ENCODE data around the gene SPACA4. TPM values are rescaled to one million over a fixed set of nuclear protein-coding genes. Genes with fewer than 3 reads are reported as not detected.

The SPACA4 gene
- total and polyA plus RNA-seq, 10 of the 15 experiments (the other 5 are each of a cell fraction or from before 2014, with no cell fraction given) = not detected

DNA sequence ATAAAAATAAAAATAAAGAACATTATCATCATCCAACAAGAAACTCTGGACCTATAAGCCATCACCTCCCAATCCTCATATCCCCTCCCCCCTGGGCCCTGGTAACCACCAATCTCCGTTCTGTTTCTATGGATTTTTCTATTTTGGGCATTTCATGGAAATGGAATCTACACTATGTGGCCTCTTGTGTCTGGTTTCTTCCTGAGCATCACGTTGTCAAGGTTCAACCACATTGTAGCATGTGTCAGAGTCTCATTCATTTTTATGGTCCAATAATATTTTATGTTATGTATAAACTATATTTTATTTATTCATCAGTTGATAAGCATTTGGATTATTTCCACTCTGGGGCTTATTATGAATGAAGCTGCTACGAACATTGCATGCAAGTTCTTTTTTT, 27.7 kb upstream of the SPACA4 start (continued):
- TF ChIP-seq NFYA (IDR thresholded peaks at IDR 0.05; ENCODE audit: borderline replicate concordance, low read depth, low read length) (no peak), RBBP5 (conservative IDR thresholded peaks at IDR 0.05) (no peak)
- TF ChIP-seq, protein P1, sequence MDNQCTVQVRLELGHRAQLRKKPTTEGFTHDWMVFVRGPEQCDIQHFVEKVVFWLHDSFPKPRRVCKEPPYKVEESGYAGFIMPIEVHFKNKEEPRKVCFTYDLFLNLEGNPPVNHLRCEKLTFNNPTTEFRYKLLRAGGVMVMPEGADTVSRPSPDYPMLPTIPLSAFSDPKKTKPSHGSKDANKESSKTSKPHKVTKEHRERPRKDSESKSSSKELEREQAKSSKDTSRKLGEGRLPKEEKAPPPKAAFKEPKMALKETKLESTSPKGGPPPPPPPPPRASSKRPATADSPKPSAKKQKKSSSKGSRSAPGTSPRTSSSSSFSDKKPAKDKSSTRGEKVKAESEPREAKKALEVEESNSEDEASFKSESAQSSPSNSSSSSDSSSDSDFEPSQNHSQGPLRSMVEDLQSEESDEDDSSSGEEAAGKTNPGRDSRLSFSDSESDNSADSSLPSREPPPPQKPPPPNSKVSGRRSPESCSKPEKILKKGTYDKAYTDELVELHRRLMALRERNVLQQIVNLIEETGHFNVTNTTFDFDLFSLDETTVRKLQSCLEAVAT (IDR thresholded peaks at IDR 0.05) = no peak

- intact Hi-C loops (cut with micrococcal nuclease; ENCODE audit: unreplicated experiment) (no loop called here), in situ Hi-C loops (cut with MboI) (loop anchor here (5.0 kb wide), 1 partner anchor 75 kb away; no protein-coding TSS in a partner anchor)
- Histone ChIP-seq H2AFZ (ENCODE audit: control insufficient read depth, low read depth, low read length) (no peak overlapping the region), H3K4me1 (ENCODE audit: control insufficient read depth, insufficient read depth, low read length) (peaks cover 4% of the 10 kb centered on the region), H4K20me1 (ENCODE audit: control insufficient read depth, insufficient read depth) (no peaks in the 10 kb centered on the region), H3K27ac (ENCODE audit: control insufficient read depth, insufficient read depth) (no peak overlapping the region), H3K36me3 (ENCODE audit: control insufficient read depth in 2 of 2, insufficient read depth in 2 of 2, low read length in 1 of 2) (no peaks in the 10 kb centered on the region), H3K4me2 (ENCODE audit: control insufficient read depth, insufficient read depth) (no peak overlapping the region), H3K79me2 (ENCODE audit: control insufficient read depth, insufficient read depth, low read length) (no peaks in the 10 kb centered on the region), H3K9ac (ENCODE audit: control insufficient read depth, insufficient read depth, low read length) (no peak overlapping the region), H3K9me3 (replicated peaks; ENCODE audit: control insufficient read depth, insufficient read depth, low read length) (no peaks in the 10 kb centered on the region), H3K27me3 (replicated peaks in 1 of 2; ENCODE audit: control insufficient read depth in 2 of 2, insufficient read depth in 2 of 2, low read length in 1 of 2) (no peaks in the 10 kb centered on the region), H3K4me3 (no peak overlapping the region)
- 50% methylated on average over 2 of the region's 2 CpGs for WGBS (ENCODE audit: insufficient coverage, insufficient replicate concordance, low lambda C conversion rate, missing lambda C conversion rate)
- no TSS peak for BruUV-seq (replicated peaks)
- no peak for FAIRE-seq
- no peak for DNase-seq (ENCODE audit: low read depth, low spot score)
- RAD21 ChIA-PET (ENCODE audit: unreplicated experiment) = interaction anchor here (1.1 kb wide), 1 partner anchor 27 kb away, joined by 3 read pairs; no protein-coding TSS in a partner anchor
- SMC1A ChIA-PET (ENCODE audit: uncharacterized antibody, unreplicated experiment) = interaction anchor here (1.3 kb wide), 1 partner anchor 26 kb away, joined by 4 read pairs; no protein-coding TSS in a partner anchor
- TF ChIP-seq POLR2AphosphoS2 (IDR thresholded peaks at IDR 0.05; ENCODE audit: low read depth, low read length) = no peak
- TF ChIP-seq, protein P2, sequence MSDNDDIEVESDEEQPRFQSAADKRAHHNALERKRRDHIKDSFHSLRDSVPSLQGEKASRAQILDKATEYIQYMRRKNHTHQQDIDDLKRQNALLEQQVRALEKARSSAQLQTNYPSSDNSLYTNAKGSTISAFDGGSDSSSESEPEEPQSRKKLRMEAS (IDR thresholded peaks at IDR 0.05; ENCODE audit: low read depth, low read length) = no peak
- no peak for TF ChIP-seq RELB (IDR thresholded peaks at IDR 0.05; ENCODE audit: low read depth)
- no peak for TF ChIP-seq SRF (IDR thresholded peaks at IDR 0.05; ENCODE audit: low read depth in 2 of 2, low read length in 2 of 2)
- no peak for TF ChIP-seq RAD51 (IDR thresholded peaks at IDR 0.05)
- TF ChIP-seq, protein P3, sequence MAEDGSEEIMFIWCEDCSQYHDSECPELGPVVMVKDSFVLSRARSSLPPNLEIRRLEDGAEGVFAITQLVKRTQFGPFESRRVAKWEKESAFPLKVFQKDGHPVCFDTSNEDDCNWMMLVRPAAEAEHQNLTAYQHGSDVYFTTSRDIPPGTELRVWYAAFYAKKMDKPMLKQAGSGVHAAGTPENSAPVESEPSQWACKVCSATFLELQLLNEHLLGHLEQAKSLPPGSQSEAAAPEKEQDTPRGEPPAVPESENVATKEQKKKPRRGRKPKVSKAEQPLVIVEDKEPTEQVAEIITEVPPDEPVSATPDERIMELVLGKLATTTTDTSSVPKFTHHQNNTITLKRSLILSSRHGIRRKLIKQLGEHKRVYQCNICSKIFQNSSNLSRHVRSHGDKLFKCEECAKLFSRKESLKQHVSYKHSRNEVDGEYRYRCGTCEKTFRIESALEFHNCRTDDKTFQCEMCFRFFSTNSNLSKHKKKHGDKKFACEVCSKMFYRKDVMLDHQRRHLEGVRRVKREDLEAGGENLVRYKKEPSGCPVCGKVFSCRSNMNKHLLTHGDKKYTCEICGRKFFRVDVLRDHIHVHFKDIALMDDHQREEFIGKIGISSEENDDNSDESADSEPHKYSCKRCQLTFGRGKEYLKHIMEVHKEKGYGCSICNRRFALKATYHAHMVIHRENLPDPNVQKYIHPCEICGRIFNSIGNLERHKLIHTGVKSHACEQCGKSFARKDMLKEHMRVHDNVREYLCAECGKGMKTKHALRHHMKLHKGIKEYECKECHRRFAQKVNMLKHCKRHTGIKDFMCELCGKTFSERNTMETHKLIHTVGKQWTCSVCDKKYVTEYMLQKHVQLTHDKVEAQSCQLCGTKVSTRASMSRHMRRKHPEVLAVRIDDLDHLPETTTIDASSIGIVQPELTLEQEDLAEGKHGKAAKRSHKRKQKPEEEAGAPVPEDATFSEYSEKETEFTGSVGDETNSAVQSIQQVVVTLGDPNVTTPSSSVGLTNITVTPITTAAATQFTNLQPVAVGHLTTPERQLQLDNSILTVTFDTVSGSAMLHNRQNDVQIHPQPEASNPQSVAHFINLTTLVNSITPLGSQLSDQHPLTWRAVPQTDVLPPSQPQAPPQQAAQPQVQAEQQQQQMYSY (CRISPR knock-in tag; IDR thresholded peaks at IDR 0.05) = no peak
- no peak for TF ChIP-seq HCFC1 (IDR thresholded peaks at IDR 0.05; ENCODE audit: low read length)
- TF ChIP-seq SIX5 (IDR thresholded peaks at IDR 0.05; ENCODE audit: low read depth, low read length, severe bottlenecking) = no peak
- POLR2A ChIA-PET = no interaction called here
- no peak for ATAC-seq
- CTCF ChIA-PET = interaction anchor here (1.2 to 9.9 kb wide), 5 partner anchors 8 to 261 kb away, joined by 3 to 155 read pairs (median 11); no protein-coding TSS in a partner anchor
Measured at GRCh38 chr19:48582168-48582567, 24.4 kb upstream of the SPACA4 start.

Measured in GM12878 (cell line).